Hematopoietic multipotent progenitor cell (in vitro differentiated cells): Measurements from ENCODE around the gene ZNF22. TPM values are rescaled to one million over a fixed set of nuclear protein-coding genes. Genes with fewer than 3 reads are reported as not detected.
A peak's percentile ranks its signal among the peaks of the same experiment; 100 is the strongest.

Experiments used
- DNase-seq, 3 donors: peaks; one replicate each; pipeline ENCODE4 v3.0.0-alpha.2; 2011 to 2015; ENCODE audit warnings: low read depth in 2 of 3, low spot score in 2 of 3
- total RNA-seq: library from RNA; depleted of rRNA; stranded (reverse); fragments of >200 nt; gene quantifications from one replicate; pipeline ENCODE4 v1.2.3, GENCODE V29; 2012

The ZNF22 gene
- 22.1 TPM for total RNA-seq

DNA sequence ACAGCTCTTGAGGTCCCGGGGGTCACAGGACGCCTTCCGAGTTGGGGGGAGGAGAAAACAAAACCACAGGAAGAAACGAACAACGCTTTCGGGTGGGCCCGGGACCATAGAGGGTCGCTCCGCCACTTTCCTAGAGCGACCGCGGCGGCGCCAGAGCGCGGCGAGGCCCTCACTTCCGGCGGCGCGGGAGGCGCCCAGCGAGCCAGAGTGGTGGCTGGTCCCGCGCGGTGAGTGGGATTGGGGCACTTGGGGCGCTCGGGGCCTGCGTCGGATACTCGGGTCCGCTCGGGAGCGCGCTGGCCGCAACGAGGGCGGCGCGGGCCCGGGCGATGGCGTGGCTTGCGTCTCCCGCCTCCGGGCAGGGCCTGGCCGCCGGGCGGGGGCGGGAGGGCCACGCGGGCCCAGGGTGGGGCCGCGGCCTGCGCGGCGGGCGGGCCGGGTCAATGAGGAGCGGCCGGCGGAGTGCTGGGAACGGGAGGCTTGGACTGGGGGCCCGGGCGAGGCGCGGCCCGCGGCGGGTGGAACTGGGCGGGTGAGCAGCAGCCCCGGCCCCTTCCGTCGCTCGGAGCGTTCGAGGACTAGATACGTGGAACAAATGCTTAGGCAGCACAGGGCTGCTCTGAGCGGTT lies at the start of gene ZNF22:
ZNF22 (plus strand) TSS at position 172 of the 629 bp plus-strand sequence. CDS start 2,446 bp downstream, outside the sequence.
- DNase-seq = peak; percentile 41 to 92 (median 90)

DNA sequence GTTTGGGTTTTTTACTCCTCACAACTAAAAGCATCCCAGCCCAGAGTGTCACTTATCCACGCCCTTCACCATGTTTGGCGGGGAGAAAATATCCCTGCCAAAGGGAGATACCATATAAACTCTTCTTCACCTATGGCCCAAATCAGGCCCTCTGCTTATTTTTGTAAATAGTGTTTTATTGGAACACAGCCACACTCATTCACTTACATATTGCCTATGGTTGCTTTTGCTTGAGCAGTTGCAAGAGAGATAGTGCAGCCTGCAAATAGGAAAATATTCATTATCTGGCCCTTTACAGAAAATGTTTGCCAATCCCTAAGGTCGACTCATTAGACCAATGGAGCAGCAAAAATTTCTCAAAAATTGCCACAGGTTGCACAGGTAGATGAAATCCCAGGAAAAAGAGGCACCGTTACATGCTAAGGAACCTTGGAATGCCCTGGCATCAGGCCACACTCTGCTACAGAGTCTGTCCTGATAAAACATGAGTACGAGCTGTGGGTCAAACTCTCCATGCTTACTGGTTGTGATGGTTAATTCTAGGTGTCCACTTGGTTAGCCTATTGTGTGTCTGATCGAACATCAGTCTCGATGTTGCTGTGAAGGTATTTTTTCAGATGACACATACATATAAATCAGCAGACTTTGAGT lies 49.0 kb upstream of the ZNF22 start:
- DNase-seq = no peak

GRCh38 chr10:44952779-44953231 lies 47.9 kb upstream of the ZNF22 start:
- DNase-seq = no peak

DNA sequence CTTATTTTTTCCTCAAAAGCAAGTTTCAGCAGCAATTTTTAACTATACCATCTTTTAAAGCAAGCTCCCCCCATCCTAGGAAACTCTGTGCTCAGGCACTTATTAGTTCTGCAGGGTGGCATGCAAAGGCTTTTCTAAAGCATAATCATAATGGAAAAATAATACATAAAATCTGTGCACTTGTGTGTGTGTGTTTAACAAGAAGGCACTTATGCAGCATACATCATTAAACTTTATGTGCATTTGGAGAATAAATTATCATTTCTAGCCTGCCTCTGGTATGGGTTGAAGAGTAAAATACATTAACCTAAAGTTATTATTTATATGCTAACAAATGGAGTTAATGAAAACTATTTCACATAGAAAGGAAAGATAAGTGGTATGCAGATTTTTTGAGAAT lies 46.7 kb upstream of the ZNF22 start:
- DNase-seq = no peak

DNA sequence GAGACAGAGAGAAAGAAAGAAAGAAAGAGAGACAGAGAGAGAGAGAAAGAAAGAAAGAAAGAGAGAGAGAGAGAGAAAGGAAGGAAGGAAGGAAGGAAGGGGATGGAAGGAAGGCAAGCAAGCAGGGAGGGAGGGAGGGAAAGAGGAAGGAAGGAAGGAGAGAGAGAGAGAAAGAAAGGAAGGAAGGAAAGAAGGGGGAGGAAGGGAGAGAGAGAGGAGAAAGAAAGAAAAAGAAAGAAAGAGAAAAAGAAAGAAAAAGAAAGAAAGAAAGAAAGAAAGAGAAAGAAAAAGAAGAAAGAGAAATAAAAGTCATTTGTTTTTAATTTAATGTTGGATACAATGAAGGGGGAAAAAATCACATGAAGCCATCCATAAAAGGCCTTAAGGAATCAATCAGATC lies 45.8 kb upstream of the ZNF22 start:
- DNase-seq = no peak

DNA sequence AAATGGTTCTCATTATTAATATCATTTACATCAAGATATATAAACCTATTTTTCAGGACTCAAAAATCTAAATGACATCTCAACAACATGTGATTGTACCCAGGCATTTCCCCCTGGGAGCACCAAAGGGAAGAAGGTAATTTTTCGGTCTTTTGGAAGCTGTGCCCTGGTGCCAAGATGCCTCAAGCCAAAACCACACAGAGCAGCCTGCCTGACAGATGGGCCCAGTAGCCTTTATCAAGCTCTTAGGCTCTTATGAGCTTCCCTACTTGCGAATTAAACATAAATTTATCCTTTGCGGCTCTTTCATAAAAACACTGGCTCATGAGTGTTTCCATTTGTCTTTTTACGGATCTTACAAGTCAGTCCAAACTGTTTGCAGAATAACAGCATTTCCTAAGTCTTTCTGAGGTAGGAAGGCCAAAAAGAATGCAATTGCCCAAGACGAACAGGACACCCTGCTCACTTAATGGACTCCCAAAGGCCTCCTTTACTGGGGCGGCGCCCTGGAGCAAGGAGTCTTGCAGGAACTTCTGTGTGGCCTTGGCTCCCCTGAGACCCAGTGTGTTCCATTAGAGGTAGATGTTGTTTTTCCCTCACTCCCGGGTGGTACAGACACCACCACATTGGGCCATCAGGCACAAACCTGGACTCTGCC lies 45.2 kb upstream of the ZNF22 start:
- no peak for DNase-seq

- DNase-seq = no peak
These were observed 44.5 kb upstream of the ZNF22 start for GRCh38 chr10:44956226-44956625.

DNA sequence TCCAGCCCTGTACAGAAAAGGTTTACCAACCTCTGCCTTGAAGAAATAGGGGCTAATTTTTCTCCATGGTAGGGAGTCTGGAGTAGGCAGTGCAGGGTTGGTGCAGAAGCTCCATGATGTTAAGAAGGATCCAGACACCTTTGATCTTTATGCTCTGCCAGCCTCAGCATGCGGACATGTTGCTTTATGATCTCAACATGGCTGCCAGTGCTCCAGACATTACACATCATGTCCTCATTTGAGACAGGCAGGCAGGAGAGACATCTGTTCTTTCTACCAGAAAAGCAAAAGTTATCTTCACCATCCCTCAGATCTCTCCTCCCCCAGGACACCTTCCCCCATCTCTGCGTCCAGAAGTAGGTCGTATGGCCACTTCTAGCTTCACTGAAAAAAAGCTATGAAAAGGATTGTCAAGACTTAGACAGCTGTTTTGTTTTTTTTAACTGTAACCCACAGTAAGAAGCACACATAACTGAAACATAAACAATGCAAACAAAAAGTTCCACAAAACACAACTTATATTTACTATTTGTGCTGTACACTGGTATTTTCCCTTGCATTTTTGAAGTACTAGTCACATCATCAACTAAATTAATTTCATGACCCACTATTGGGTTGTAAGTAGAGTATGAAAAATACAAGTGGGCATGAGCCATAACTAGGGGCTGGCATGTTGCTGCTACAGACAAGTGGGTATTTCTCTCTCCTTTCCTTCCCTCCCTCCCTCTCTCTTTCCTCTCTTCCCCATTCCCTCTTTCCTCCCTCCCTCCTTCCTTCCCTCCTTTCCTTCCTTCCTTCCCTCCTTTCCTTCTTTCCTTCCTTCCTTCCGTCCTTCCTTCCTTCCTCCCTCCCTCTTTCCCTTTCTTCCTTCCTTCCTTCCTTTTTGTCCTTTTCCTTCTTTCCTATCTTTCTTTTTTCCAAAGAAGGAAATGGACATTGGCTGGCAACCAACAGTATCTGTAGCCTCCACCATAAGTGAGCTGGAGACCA lies 43.7 kb upstream of the ZNF22 start:
- no peak for DNase-seq

DNA sequence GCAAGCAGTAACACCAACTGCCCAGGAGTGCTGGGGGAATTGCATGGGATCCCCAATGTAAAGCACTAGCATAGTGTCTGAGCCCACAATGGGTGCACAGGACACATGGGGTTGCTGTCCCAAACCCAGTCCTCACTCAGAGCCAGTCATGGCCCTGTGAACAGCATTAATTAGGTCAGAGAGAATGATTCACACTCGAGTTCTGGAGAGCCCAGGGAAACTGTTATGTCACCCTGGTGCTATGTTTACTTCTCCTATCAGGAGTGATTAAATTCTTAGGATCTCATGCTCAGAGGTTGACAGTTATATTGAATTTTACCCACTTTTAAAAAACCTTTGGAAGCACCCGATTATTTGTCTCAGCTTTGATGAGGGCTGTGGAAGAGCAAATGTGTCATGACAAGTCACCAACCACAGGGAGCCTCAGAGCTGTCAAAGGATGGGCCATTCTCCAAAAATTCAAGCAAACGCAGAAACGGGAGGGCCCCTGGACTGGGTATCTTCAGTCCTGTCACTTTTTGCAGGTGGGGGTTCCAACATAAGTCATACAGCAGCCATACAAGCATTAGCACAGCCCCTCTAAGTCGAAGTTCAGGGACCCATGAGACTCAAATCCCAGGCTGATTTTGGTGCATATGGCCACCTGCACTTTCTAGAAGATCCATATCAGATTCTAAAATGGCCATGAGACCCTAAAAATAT lies 42.4 kb upstream of the ZNF22 start:
- no peak for DNase-seq

DNA sequence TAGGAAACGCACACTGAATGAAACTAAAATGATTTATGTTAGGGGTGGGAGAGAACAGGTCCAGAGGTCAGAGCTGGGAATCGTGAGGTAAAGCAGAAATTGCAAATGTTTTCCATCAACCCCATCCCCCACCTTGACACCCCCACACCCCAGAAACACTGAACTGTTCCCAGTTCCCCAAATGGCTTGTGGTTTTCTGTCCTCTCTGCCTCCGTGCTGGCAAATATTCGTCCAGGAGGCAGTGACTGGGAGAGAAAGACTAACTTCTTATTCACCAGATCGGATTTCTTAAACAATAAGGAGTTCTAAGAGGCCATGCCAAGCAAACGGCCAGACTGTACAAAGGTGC lies 41.9 kb upstream of the ZNF22 start:
- no peak for DNase-seq

- DNase-seq = peak; percentile 60 to 89 (median 85)
These were observed 41.3 kb upstream of the ZNF22 start, which contains the start of gene RASSF4 for GRCh38 chr10:44959247-44960087. Gene RASSF4 (plus strand): TSS chr10:44959802. CDS start chr10:44970203, 10,401 bp downstream.

DNA sequence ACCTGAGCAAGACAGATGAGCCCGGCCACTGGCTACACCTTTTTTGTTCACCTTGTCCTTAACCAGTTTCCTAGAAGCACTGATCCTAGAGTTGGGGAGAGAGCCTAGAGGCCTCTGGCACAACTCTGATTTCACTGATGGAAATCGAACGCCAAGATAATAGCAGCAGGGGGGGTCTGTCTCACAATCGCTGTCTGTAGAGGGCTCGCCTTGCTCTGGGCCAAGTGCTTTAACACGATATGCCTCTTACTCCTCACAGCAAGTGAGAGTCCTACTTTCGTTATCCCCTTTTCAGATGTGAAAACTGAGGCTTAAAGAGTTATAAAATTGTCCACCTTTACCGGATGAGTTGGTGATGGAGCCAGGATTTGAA lies 40.6 kb upstream of the ZNF22 start:
- DNase-seq = no peak

GRCh38 chr10:44960482-44961229 lies 40.1 kb upstream of the ZNF22 start:
- DNase-seq = no peak

DNA sequence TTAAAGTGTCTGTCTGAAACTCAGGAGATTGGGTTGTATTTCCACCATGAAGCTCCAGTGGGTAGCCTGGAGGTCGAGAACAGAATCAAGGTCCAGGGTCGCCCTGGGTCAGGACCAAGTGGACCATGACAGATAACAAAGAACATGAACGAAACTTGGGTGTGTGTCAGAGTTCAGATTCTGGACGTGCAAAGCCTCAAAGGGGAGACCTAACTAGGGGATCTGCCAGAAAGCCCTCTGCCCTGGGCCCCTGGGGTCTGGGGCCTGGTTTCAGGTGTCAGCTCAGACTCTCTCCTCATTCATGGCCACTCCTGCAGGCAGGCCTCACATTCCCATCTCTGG lies 39.5 kb upstream of the ZNF22 start:
- no peak for DNase-seq

GRCh38 chr10:44961931-44962750 lies 38.6 kb upstream of the ZNF22 start:
- no peak for DNase-seq

- no peak for DNase-seq
These were observed 37.6 kb upstream of the ZNF22 start for GRCh38 chr10:44962870-44963738.
